Measurements from ENCODE around the gene TOGARAM2.

GRCh38 chr2:28975671-28976070 lies 5.4 kb upstream of the TOGARAM2 start:
- TF ChIP-seq, protein P1, sequence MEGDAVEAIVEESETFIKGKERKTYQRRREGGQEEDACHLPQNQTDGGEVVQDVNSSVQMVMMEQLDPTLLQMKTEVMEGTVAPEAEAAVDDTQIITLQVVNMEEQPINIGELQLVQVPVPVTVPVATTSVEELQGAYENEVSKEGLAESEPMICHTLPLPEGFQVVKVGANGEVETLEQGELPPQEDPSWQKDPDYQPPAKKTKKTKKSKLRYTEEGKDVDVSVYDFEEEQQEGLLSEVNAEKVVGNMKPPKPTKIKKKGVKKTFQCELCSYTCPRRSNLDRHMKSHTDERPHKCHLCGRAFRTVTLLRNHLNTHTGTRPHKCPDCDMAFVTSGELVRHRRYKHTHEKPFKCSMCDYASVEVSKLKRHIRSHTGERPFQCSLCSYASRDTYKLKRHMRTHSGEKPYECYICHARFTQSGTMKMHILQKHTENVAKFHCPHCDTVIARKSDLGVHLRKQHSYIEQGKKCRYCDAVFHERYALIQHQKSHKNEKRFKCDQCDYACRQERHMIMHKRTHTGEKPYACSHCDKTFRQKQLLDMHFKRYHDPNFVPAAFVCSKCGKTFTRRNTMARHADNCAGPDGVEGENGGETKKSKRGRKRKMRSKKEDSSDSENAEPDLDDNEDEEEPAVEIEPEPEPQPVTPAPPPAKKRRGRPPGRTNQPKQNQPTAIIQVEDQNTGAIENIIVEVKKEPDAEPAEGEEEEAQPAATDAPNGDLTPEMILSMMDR (optimal IDR thresholded peaks at IDR 0.05 in 1 of 3, IDR thresholded peaks at IDR 0.05 in 1 of 3, conservative IDR thresholded peaks at IDR 0.05 in 1 of 3; ENCODE audit: extremely low read depth in 1 of 3, insufficient read depth in 2 of 3, low read length in 3 of 3): no peak
- TF ChIP-seq EZH2 (IDR thresholded peaks at IDR 0.05; ENCODE audit: low read length): no peak

Data from keratinocyte (primary cell).